NCI-H1105 (cell line): ENCODE data around the gene CNST.

Source experiments
- DNase-seq: peaks from one replicate; lab custom pipeline; 2025; lab: John Stamatoyannopoulos, UW

Gene CNST

GRCh38 chr1:246566128-246566812 is at the start of gene CNST, which contains the start of gene TFB2M:
CNST (plus strand) TSS chr1:246566456; CDS start chr1:246591563, 25,107 bp downstream.
TFB2M (minus strand) TSS chr1:246566261; CDS start chr1:246566138, 123 bp downstream.
- peak; percentile 88 for DNase-seq

- DNase-seq, result no peak
Measured at GRCh38 chr1:246517391-246517790, 48.9 kb upstream of the CNST start.

GRCh38 chr1:246518456-246519205 is 47.6 kb upstream of the CNST start:
- no peak for DNase-seq

- DNase-seq, result no peak
Measured at GRCh38 chr1:246519514-246519913, 46.7 kb upstream of the CNST start.

GRCh38 chr1:246526380-246526779 is 39.9 kb upstream of the CNST start:
- no peak for DNase-seq

- DNase-seq, result no peak
Measured at GRCh38 chr1:246526915-246527314, 39.3 kb upstream of the CNST start.

GRCh38 chr1:246527402-246528088 is 38.7 kb upstream of the CNST start:
- DNase-seq, result no peak

GRCh38 chr1:246528933-246529731 is 37.1 kb upstream of the CNST start:
- DNase-seq, result no peak

- no peak for DNase-seq
Measured at GRCh38 chr1:246530482-246530881, 35.8 kb upstream of the CNST start.

- DNase-seq, result no peak
Measured at GRCh38 chr1:246532519-246532918, 33.7 kb upstream of the CNST start.

- DNase-seq, result no peak
Measured at GRCh38 chr1:246533371-246533905, 32.8 kb upstream of the CNST start.

GRCh38 chr1:246534114-246534513 is 32.1 kb upstream of the CNST start:
- no peak for DNase-seq

- DNase-seq, result no peak
Measured at GRCh38 chr1:246537441-246537840, 28.8 kb upstream of the CNST start.

- DNase-seq, result no peak
Measured at GRCh38 chr1:246537887-246538286, 28.4 kb upstream of the CNST start.

- DNase-seq, result no peak
Measured at GRCh38 chr1:246540738-246541491, 25.3 kb upstream of the CNST start.

GRCh38 chr1:246544001-246544400 is 22.3 kb upstream of the CNST start:
- no peak for DNase-seq

GRCh38 chr1:246549665-246550064 is 16.6 kb upstream of the CNST start:
- no peak for DNase-seq

- DNase-seq, result no peak
Measured at GRCh38 chr1:246550402-246550801, 15.9 kb upstream of the CNST start.

GRCh38 chr1:246552110-246552509 is 14.1 kb upstream of the CNST start:
- no peak for DNase-seq

GRCh38 chr1:246554201-246554600 is 12.1 kb upstream of the CNST start:
- no peak for DNase-seq

GRCh38 chr1:246558041-246558440 is 8.2 kb upstream of the CNST start:
- DNase-seq, result no peak
